ENCODE data around the gene AGK. TPM values are rescaled to one million over a fixed set of nuclear protein-coding genes. Genes with fewer than 3 reads are reported as not detected.

The AGK gene
- total RNA-seq, 1 experiment from 2014 or later = 41.9 TPM

GRCh38 chr7:141664450-141664849 lies 113.2 kb downstream of the AGK start:
- Histone ChIP-seq H3K4me1 (ENCODE audit: insufficient read depth, low read length, poor library complexity, severe bottlenecking) (no peaks in the 10 kb centered on the region), H3K27ac (ENCODE audit: low read depth, low read length, poor library complexity, severe bottlenecking) (no peak overlapping the region), H3K4me3 (ENCODE audit: low read depth, low read length, poor library complexity, severe bottlenecking) (no peak overlapping the region), H3K27me3 (replicated peaks; ENCODE audit: insufficient read depth, low read depth, low read length, poor library complexity) (no peaks in the 10 kb centered on the region), H3K9me3 (ENCODE audit: low read depth, low read length, poor library complexity, severe bottlenecking) (no peaks in the 10 kb centered on the region), H3K36me3 (ENCODE audit: insufficient read depth, low read length, poor library complexity, severe bottlenecking) (no peaks in the 10 kb centered on the region)
- no peak for TF ChIP-seq EZH2 (IDR thresholded peaks at IDR 0.05; ENCODE audit: borderline replicate concordance, low read depth, low read length, poor library complexity, severe bottlenecking)
- TF ChIP-seq, protein P1, sequence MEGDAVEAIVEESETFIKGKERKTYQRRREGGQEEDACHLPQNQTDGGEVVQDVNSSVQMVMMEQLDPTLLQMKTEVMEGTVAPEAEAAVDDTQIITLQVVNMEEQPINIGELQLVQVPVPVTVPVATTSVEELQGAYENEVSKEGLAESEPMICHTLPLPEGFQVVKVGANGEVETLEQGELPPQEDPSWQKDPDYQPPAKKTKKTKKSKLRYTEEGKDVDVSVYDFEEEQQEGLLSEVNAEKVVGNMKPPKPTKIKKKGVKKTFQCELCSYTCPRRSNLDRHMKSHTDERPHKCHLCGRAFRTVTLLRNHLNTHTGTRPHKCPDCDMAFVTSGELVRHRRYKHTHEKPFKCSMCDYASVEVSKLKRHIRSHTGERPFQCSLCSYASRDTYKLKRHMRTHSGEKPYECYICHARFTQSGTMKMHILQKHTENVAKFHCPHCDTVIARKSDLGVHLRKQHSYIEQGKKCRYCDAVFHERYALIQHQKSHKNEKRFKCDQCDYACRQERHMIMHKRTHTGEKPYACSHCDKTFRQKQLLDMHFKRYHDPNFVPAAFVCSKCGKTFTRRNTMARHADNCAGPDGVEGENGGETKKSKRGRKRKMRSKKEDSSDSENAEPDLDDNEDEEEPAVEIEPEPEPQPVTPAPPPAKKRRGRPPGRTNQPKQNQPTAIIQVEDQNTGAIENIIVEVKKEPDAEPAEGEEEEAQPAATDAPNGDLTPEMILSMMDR (conservative IDR thresholded peaks at IDR 0.05; ENCODE audit: low read depth, low read length) = no peak
- no TSS peak for BruUV-seq (replicated peaks)
- POLR2A ChIA-PET (ENCODE audit: low non-redundant PET) = no interaction called here
- intact Hi-C loops (cut with micrococcal nuclease; ENCODE audit: unreplicated experiment) = no loop called here
- CTCF ChIA-PET = no interaction called here
- DNase-seq (ENCODE audit: low spot score) = no peak

- no peak overlapping the region for H3K27ac ChIP-seq (ENCODE audit: low read depth, low read length, poor library complexity, severe bottlenecking)
- BruUV-seq (replicated peaks) = no TSS peak
- H3K4me3 ChIP-seq (ENCODE audit: low read depth, low read length, poor library complexity, severe bottlenecking) = no peak overlapping the region
- no peaks in the 10 kb centered on the region for H3K27me3 ChIP-seq (replicated peaks; ENCODE audit: insufficient read depth, low read depth, low read length, poor library complexity)
- TF ChIP-seq EZH2 (IDR thresholded peaks at IDR 0.05; ENCODE audit: borderline replicate concordance, low read depth, low read length, poor library complexity, severe bottlenecking) = no peak
- TF ChIP-seq, protein P1 (conservative IDR thresholded peaks at IDR 0.05; ENCODE audit: low read depth, low read length) = no peak
- no peak for DNase-seq (ENCODE audit: low spot score)
- ChIA-PET CTCF (no interaction called here), POLR2A (ENCODE audit: low non-redundant PET) (no interaction called here)
- H3K4me1 ChIP-seq (ENCODE audit: insufficient read depth, low read length, poor library complexity, severe bottlenecking) = no peaks in the 10 kb centered on the region
- intact Hi-C loops (cut with micrococcal nuclease; ENCODE audit: unreplicated experiment) = no loop called here
- H3K9me3 ChIP-seq (ENCODE audit: low read depth, low read length, poor library complexity, severe bottlenecking) = no peaks in the 10 kb centered on the region
- no peaks in the 10 kb centered on the region for H3K36me3 ChIP-seq (ENCODE audit: insufficient read depth, low read length, poor library complexity, severe bottlenecking)
Measured at GRCh38 chr7:141665208-141666035, 114.2 kb downstream of the AGK start.

GRCh38 chr7:141666071-141666470 lies 114.9 kb downstream of the AGK start:
- Histone ChIP-seq H3K36me3 (ENCODE audit: insufficient read depth, low read length, poor library complexity, severe bottlenecking) (no peaks in the 10 kb centered on the region), H3K27ac (ENCODE audit: low read depth, low read length, poor library complexity, severe bottlenecking) (no peak overlapping the region), H3K9me3 (ENCODE audit: low read depth, low read length, poor library complexity, severe bottlenecking) (no peaks in the 10 kb centered on the region), H3K4me1 (ENCODE audit: insufficient read depth, low read length, poor library complexity, severe bottlenecking) (no peaks in the 10 kb centered on the region), H3K4me3 (ENCODE audit: low read depth, low read length, poor library complexity, severe bottlenecking) (no peak overlapping the region), H3K27me3 (replicated peaks; ENCODE audit: insufficient read depth, low read depth, low read length, poor library complexity) (no peaks in the 10 kb centered on the region)
- intact Hi-C loops (cut with micrococcal nuclease; ENCODE audit: unreplicated experiment) = no loop called here
- no peak for DNase-seq (ENCODE audit: low spot score)
- BruUV-seq (replicated peaks) = no TSS peak
- ChIA-PET POLR2A (ENCODE audit: low non-redundant PET) (no interaction called here), CTCF (no interaction called here)
- no peak for TF ChIP-seq EZH2 (IDR thresholded peaks at IDR 0.05; ENCODE audit: borderline replicate concordance, low read depth, low read length, poor library complexity, severe bottlenecking)
- TF ChIP-seq, protein P1 (conservative IDR thresholded peaks at IDR 0.05; ENCODE audit: low read depth, low read length) = no peak

Measured in A673 (cell line).